GM21526 (cell line): ENCODE results near the gene MGAT3.

Experiments
- ATAC-seq: cut with Tn5 transposase; IDR thresholded peaks from one replicate; pipeline ENCODE4 v1.9.1; 2021; ENCODE audit warnings: moderate library complexity; ENCODE audit not compliant: unreplicated experiment, low FRiP score

The MGAT3 gene

DNA sequence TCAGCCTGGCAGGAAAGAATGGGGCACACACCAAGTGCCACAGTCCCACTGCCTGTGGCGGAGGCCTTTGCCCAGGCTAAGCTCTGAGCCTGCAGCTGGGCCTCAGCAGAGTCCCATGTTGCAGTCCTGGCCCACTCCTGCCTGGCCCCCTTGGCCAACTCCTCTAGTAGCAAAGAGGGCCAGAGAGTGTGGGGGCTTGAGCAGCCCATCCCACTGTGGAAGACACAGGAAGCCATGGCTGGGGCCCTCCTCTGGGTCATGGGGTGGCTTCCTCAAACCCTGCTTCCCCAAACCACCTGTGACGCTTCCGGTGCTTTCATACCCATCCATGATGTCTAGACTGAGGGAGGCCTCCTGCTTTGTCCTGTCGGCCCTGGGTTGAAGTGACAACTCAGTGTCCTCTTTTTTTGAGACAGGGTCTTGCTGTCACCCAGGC is 69.9 kb downstream of the MGAT3 start:
- ATAC-seq, result no peak

DNA sequence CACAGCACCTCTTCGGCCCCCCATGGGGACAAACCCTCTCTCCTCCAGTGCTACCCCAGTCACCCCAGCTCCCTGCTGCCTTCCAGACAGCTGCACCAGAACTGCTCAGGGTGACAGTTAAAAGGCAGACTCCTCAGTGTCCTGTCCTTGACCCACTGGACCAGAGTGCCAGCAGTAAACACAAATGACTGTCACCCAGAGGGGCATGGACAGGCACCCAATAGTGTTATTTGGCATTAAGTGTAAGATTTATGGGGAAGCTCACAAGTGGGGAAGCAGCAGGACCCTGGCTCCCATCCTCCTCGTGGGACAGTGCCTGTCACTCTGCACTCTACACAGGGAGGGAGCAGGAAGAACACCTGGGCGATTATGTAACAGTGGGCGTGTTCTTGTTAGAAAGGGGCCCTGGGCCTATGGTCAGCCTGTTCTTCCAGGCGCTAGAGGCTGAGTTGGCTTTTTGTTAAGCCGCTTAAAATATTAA is 70.7 kb downstream of the MGAT3 start:
- ATAC-seq, result no peak

DNA sequence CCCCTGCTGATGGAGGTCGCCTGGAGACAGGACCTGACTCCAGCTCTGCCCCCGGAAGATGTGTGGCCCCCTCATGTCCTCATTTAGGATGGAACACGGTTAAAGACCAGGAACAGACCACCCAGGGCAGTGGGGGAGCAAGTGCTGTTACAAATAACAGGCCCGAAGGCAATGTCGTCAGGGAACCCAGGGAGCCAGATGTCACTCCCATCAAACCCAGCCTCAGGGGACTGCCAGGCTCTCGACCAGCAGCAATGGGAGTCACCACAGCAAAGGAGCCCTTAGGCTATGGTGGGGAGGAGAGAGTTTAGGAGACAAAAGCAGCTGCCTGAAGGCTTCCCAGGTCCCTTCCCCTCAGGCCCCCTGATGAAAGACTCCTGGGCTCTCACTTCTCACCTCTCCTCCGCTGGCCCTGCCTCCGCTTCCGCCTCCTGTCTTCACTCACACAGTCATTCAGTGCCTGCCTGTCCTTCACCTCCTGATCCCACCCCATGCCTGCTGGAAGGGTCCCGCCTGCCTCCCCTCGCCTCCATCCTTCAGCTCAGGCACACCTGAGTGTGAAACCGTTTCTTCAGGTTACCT is 71.4 kb downstream of the MGAT3 start:
- no peak for ATAC-seq

DNA sequence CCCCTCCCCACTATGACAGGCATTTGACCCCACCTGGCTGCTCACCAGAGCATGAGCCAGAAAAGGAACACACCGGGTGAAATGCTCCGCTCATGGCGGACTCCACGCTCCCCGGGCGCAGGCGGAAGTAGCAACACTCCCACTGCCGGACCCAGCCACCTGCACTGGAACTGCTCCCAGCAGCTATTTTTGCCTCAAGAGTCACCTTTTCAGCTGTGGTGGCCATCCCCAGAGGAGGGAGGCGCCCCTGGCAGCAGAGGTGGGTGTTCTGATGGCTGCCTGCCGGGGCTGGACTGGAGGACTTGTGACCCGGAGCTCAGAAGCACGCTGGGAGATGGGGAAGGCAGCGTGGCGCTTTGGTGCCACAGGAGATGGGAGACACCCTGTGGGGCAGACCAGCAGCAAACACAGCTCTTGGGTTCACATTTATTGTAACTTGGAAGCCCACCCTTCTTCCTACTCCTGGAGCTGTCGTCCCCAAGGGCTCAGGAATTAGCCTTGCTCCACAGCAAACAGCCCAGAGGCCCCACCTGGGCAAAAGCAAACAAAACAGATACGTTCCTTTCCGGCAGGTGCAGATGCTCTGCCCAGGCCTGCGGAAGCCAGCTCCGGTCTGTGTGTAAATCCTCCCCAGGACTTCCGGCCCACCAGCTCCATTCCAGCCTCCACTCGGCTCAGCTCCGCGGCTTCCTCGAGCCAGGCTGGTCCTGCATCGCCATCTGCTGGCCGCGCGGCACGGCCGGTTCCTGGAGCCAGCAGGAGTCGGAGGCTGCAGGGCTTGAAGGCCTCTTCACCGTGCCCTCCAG is 72.1 kb downstream of the MGAT3 start:
- ATAC-seq, result no peak

DNA sequence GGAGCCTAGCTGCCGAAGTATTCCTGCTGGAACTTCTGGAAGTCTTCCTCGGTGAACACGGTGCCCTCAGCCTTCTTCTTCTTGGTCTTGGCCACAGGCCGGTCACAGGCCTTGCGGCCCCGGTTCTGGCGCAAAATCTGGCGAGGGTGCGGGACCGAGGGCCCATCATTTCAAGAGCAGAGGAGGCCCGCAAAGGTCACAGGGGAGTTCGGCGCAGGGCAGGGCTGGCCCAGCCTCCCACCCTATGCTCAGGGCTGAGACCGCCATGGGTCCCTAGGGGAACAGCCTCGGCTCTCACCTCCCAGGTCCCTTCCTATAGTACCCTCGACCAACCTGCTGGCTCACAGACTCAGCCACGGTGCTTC is 72.7 kb downstream of the MGAT3 start:
- no peak for ATAC-seq

DNA sequence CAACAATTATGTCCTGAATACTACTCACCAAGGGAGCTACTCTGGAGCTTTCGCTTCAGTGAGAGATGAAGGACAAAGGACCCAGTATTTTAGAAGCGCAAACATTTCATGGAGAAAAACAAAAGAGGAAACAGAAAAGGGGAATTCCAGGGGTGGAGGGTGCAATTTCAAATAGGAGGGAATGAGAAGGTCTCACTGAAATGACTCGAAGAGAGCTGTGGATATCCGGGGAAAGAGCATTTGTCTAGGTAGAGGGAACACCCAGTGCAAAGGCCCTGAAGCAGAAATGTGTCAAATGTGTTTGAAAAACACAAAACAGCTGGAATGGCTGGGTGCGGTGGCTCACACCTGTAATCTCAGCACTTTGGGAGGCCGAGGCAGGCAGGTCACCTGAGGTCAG is 73.3 kb downstream of the MGAT3 start:
- ATAC-seq, result no peak

DNA sequence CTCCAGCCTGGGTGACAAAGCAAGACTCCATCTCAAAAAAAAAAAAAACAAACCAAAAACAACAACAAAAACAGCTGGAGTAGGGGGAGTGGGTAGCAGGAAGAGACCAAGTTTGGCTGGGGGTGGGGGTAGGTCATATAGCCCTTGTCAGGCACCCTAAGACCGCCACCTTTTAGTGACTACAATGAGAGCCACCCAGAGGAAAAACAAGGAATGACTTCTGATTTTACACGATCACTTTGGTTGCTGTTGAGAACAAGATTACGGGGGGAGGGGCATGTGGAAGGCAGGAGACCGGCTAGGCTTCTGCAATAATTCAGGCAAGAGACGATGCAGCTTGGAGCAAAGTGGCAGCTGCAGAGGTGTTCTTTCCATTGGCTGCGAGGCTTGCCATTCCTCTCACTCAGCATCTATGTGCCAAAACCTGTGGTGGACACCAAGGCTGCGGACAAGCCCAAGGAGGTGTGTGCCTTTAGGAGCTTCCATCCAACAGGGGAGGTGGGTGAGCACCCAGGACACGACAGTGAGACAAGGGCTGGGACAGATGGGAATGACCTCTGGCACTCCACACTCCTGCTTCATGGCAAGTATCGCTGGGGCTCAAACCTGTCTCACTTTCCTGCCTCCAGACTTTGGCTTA is 74.0 kb downstream of the MGAT3 start:
- no peak for ATAC-seq

DNA sequence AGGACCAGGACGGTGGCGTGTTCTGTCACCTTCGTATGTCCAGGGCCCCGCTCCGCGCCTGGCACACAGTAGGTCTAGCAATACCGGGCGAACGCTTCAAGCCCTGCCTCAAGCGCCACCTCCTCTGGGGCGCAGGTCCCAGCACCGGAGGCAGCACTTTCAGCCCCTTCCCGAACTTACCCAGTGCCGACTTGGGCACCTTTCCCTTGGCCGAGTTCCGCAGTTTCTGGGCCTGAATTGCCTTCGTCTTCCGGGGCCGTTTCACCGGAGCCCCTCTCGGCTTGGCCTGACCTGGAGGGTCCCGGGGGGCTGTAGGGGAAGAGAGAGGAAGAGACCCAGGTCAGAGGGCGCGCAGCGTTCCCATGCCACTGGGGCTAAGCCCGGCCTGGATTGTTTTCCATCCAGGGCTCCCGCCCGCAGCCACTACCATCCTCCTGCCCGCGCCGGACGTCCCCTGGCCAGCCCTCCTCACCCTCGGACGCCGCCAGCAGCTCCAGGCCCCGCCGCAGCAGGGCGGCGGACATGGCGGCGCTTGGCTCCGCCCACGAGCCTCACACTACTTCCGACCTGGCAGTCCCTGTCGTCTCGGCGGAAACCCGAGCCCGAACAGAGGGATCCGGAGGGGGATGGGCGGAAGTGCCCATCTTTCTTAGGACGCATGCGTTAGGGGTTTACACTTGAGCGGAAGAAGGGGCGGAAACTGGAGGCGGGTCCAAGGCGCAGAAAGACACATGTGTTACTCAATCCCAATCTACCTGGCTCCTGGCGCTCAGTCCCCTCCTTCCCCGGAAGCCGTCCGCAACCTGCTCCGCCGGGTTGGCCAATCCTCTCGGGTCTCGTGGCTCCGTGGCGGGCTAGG is 75.6 kb downstream of the MGAT3 start, which contains the start of gene RPS19BP1:
Gene RPS19BP1 (minus strand): TSS at position 534 of the 859 bp plus-strand sequence. CDS start 10 bp downstream, at position 524.
- ATAC-seq, result peak; percentile 59

DNA sequence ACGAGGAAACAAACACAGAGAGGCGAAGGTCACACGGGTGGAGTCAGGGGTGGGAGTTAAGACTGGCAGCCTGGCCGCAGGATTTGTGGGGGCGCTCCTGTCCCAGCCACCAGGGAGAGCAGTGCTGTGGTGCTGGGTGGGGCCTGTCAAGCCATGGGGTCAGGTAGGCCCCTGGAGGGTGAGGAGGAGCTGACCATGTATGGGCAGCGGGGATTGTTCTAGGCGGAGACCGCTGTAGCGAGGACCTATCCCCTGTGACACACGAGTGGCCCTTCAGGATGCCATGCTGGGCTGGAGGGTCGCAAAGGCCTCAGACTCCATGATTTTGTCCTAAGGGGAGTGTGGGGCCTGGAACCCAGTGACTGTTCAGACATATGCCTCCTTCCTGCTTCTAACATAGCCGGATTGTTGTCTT is 77.3 kb downstream of the MGAT3 start:
- no peak for ATAC-seq

DNA sequence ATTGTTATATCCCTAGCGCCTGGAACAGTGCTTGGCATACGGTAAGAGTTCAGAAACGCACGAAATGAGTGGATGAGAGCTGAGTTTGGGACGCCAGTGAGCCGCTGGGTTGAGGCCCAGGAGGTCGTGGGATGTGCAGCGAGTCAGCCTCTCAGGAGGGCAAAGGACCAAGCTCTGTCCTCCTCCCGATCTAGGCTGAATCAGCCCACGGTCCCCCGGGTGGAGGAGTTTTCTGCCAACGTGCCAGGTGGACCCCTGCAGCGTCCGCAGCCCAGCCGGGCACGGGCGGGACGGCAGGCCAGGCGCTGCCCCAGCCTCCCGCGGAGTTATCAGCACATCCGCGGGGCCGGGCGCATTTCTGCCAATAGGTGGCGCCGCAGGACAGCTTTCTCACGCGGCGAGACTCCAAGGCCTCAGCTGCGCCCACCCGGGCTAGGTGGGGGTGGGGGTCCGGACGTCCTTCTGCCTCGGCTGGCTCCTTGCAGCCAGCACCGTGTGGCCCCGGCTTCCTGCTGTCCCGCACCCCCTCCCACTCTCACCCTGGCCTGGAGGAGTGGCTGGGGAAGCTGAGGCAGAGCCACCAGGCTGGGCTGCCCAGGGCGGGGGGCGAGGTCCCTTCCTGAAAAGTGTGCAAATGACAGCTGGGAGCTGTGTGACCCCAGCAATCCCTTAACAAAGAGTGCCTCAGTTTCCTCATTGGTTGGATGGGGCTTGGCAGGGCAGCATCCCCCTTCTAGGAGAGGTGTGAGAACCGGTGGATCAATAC is 78.0 kb downstream of the MGAT3 start:
- no peak for ATAC-seq

DNA sequence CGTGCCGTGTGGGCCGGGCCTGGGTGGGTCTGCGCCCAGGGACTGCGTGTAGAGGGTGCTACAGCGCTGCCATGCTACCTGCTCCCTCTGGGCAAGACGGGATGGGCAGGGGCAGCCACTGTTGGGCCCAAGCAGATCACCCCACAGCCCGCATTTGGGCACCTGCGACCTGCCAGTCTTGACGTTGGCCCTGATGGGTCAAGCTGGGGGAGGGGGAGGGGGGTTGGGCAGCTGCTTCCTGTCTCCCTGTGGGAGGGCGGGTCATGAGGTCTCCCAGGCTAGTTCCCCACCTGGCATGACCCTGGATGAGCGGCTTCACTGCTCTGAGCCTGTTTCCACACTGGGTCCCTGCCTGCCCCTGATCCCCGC is 78.5 kb downstream of the MGAT3 start:
- ATAC-seq, result no peak

DNA sequence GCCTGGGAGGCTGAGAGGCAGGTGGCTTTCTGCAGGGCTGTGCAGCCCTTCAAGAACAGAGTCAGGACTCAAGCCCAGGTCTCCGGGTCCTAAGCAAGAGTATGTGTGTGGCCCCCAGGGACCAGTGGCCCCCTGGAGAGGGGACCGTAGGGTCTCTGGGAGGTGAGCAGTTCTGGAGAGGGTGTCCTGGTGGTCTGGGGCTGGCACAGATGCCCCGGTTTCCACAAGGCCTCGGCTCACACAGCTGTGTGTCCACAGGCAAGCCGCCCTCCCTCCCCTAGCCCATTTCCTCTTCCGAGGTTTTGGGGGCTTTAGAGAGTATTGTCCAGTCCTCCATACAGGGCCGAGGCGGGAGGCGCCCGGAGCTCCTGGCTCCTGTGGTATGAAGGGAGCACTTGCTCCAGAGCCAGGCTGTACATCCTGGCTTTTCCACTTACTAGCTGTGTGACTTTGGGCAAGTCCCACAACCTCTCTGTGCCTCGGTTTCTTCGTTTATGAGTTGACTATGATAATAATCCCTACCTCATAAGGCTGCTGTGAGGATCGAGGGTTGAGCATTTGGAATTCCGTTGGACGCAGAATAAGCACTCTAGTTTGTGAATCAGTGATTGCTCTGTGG is 79.1 kb downstream of the MGAT3 start:
- ATAC-seq, result no peak

DNA sequence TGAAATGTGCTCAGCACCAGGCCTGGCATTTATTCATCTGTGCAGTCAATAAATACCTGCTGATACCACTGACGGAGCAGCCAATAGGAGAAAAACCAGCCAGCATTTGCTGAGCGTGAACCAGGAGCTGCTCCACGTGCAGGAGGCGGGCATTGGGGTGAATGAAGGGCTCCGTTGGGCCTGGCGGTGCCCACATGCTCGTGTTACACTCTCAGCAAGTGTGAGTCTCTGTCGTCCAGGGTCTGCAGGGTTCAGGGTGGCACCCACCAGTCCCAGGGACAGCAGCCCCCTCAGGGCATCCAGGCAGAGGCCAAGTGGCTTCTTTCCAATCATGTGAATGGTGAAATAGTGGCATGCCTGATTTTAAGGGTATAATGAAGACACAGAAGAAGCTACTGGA is 79.9 kb downstream of the MGAT3 start:
- ATAC-seq, result no peak

DNA sequence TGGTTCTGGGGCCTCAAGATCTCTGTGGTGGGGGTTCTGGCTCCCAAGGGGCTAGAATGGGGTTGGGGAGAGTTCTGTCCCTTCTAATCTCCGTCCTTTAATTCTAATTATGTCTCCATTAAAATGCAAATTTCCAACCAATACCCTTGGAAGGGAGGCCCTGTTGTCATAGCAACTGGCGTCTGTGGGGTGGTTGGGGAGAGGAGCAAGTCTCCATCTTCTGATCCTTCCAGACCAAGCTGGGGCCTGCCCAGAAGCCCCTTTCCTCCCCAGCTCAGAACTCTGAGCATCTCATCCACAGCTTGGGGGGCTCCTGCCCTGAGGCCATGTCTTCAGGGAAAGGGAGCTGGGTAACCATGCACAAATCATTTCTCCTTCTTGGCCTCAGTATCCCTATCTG is 81.2 kb downstream of the MGAT3 start:
- ATAC-seq, result no peak
